Naive thymus-derived CD8-positive, alpha-beta T cell (primary cell): ENCODE measurements around the gene OGFOD2. TPM values are rescaled to one million over a fixed set of nuclear protein-coding genes. Genes with fewer than 3 reads are reported as not detected.
"Not testable (repeated sequence)": the region's sequence is repeated elsewhere in the genome, so short reads cannot be mapped to it uniquely, and the experiment has no call there.

Experiments
- ATAC-seq, 2 donors: fragments of 150-1000 bp; cut with Tn5 transposase in 1 of 2; sonication (Bioruptor Pico), chemical (Tn5 transposase) in 1 of 2; 1 replicate in 1 of 2; 2 replicates in 1 of 2; pipeline ENCODE4 v1.10.0; 2021; ENCODE audit warnings: mild to moderate bottlenecking in 2 of 2, moderate library complexity in 2 of 2
- POLR2A ChIA-PET: fragments of 350-600 bp; sonication (Branson Sonifier 250); formaldehyde crosslinking; loops from one replicate; lab custom pipeline; 2021; ENCODE audit warnings: antibody characterized with exemption; lab: Charles Lee
- DNase-seq, 10 donors: peaks; one replicate each; pipeline versions ENCODE4 v3.0.0 to v3.0.0-alpha.2; 2020 to 2022
- H3K27ac Mint-ChIP-seq, 10 donors: one replicate each; pipeline ENCODE4 v1.8.0; 2020 to 2022; ENCODE audit warnings: mild to moderate bottlenecking in 10 of 10, mixed read lengths in 10 of 10, moderate library complexity in 4 of 10, inconsistent platforms in 1 of 10
- H3K27me3 Mint-ChIP-seq, 5 donors: one replicate each; pipeline ENCODE4 v1.8.0; 2021 to 2022; ENCODE audit warnings: mixed read lengths in 5 of 5
- H3K36me3 Mint-ChIP-seq, 3 donors: one replicate each; pipeline ENCODE4 v1.8.0; 2020 to 2022; ENCODE audit warnings: mixed read lengths in 3 of 3, mild to moderate bottlenecking in 2 of 3, inconsistent platforms in 1 of 3
- H3K4me1 Mint-ChIP-seq, 4 donors: one replicate each; pipeline ENCODE4 v1.8.0; 2021 to 2022; ENCODE audit warnings: mixed read lengths in 4 of 4
- H3K4me3 Mint-ChIP-seq, 10 donors: one replicate each; pipeline ENCODE4 v1.8.0; 2020 to 2022; ENCODE audit warnings: mild to moderate bottlenecking in 10 of 10, mixed read lengths in 10 of 10, moderate library complexity in 6 of 10, inconsistent platforms in 1 of 10
- H3K9me3 Mint-ChIP-seq, 9 donors: one replicate each; pipeline ENCODE4 v1.8.0; 2020 to 2022; ENCODE audit warnings: mixed read lengths in 9 of 9, mild to moderate bottlenecking in 3 of 9, inconsistent platforms in 1 of 9, moderate library complexity in 1 of 9
- polyA plus RNA-seq, 3 donors: library from polyadenylated mRNA; unstranded; fragments of 300-500 nt; fragmentation: Illumina TruSeq; gene quantifications; one replicate each; pipeline ENCODE4 v1.2.3, GENCODE V29; 2021
- total RNA-seq, 8 experiments: library from RNA in 2 of 8; stranded (reverse) in 2 of 8; gene quantifications; one replicate each; pipeline ENCODE4 v1.2.3 and lab custom pipeline; 2021 to 2026

Gene OGFOD2
- total and polyA plus RNA-seq, 5 experiments from 2014 or later: 7.7 to 35.1 (median 15.9) TPM

DNA sequence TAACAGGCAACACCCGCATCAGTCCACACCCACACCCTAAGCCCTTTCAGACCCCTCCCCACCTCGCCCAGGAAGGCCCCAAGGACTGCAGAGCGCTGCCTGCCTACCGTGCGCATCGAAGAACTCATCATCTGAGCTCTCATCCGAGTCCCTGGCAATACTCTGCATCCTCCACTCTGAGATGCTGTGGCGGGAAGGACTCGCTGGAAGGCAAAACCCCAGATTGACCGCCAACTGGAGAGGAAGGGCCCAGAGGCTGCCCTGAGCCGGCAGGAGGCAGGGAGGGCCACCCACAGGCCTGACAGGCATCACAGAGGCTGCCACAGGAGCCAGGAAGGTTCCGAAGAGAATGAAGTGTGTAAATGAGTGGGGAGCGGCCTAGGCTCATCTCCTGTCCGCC lies 29.2 kb downstream of the OGFOD2 start:
- Mint-ChIP-seq H3K27me3 (no peaks in the 10 kb centered on the region), H3K27ac (no peak overlapping the region), H3K4me1 (peaks cover 0 to 3% (median 0%) of the 10 kb centered on the region in 4 donors), H3K4me3 (no peak overlapping the region), H3K36me3 (peaks cover 0 to 33% (median 10%) of the 10 kb centered on the region in 3 donors), H3K9me3 (no peaks in the 10 kb centered on the region)
- POLR2A ChIA-PET: no interaction called here
- no peak for ATAC-seq
- DNase-seq: no peak

DNA sequence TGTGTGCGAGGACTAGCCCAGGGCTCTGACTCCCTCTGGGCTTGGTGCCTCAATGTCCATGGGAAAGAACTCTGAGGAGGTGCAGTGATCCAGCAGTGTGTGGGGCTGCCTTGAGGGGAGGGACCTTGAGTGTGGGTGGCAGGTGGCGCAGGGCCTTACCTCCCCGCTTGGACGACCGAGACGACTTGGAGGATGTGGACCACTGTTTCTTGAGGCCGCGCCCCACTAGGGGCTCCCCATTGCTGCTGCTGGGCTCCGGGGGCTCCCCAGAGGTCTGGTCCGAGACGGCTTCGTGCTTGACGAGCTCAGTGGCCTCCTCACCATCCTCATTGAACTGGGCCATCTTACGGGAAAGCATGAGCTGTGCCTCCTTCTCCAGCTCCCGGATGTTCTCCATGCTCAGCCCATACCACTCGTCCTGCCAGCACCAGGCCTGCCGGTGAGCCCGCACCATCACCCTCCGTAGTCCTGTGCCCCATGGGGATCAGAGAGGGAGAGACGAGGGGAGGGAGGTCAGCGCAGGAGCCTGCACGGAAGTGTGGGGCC lies 30.1 kb downstream of the OGFOD2 start:
- H3K36me3 Mint-ChIP-seq: peaks cover 0 to 35% (median 10%) of the 10 kb centered on the region in 3 donors
- no peak for ATAC-seq
- H3K4me1 Mint-ChIP-seq: peaks cover 0 to 3% (median under 1%) of the 10 kb centered on the region in 4 donors
- H3K27me3 Mint-ChIP-seq: no peaks in the 10 kb centered on the region
- POLR2A ChIA-PET: no interaction called here
- no peak overlapping the region for H3K4me3 Mint-ChIP-seq
- no peaks in the 10 kb centered on the region for H3K9me3 Mint-ChIP-seq
- DNase-seq: peak in 1 of 10 donors; percentile 51
- no peak overlapping the region for H3K27ac Mint-ChIP-seq

DNA sequence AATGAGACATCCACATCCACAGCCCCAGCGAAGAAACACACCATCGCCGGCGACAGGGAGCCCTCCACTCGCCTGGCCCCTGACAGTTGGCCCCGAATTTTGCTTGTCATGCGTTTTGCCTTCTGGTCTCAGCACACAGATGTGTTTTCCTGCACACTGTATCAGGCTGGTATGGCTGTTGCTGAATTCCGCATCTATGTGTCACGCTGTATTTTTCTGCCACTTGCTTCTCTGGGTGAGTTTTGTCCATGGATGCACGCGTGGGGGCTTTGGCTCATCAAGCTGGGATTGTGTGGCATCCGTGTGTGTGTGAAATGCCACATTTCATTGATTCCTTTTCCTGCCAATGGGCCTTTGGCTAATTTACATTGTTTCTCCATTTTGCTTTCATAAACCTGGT lies 31.9 kb downstream of the OGFOD2 start:
- no peak for DNase-seq
- no peaks in the 10 kb centered on the region for H3K9me3 Mint-ChIP-seq
- POLR2A ChIA-PET: interaction anchor here (0.6 kb wide), 1 partner anchor 129 kb away, joined by 4 read pairs; no protein-coding TSS in a partner anchor
- peaks cover 0 to 34% (median 7%) of the 10 kb centered on the region in 3 donors for H3K36me3 Mint-ChIP-seq
- ATAC-seq: no peak
- H3K4me3 Mint-ChIP-seq: no peak overlapping the region
- H3K27me3 Mint-ChIP-seq: no peaks in the 10 kb centered on the region
- peaks cover 0 to 6% (median under 1%) of the 10 kb centered on the region in 4 donors for H3K4me1 Mint-ChIP-seq
- H3K27ac Mint-ChIP-seq: no peak overlapping the region

DNA sequence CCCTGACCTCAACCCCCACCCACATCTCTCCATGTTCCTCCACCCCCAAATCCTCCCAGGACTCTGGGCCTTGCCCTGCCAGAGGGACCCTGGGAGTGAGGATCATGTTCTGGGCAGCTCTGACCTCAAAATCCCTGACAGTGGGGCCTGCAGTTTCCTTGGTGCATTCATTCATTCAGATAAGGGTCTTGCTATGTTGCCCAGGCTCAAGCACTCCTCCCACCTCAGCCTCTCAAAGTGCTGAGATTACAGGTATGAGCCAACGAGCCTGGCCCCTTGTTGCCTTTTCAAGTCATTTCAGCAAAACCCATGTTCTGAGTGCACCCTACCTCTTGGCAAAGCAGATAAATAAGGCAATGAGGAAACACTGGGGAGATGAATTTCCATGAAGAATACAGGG lies 35.1 kb downstream of the OGFOD2 start:
- no peak overlapping the region for H3K27ac Mint-ChIP-seq
- POLR2A ChIA-PET: no interaction called here
- H3K9me3 Mint-ChIP-seq: no peaks in the 10 kb centered on the region
- peaks cover 0 to 38% (median 10%) of the 10 kb centered on the region in 3 donors for H3K36me3 Mint-ChIP-seq
- no peak for ATAC-seq
- no peaks in the 10 kb centered on the region for H3K27me3 Mint-ChIP-seq
- H3K4me1 Mint-ChIP-seq: peaks cover 0 to 6% (median under 1%) of the 10 kb centered on the region in 4 donors
- no peak overlapping the region for H3K4me3 Mint-ChIP-seq
- no peak for DNase-seq

DNA sequence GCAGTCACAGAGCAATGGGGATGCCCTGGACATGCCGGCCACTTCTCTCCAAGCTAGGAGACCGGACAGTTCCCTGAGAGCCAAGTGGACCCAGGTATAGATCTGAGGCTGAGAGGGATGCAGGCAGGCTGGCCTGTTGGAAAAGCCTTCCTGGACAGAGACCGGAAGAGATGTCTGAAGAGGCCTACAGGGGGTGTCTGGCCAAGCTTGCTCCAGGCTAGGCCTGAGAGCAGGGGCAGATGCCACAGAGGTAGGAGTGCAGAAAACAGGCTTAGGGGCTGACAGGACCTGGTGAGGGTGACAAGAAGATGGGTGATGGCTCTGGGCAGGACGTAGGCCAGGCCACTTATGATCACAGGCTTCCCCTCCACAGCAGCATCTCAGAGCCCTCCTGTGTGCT lies 35.6 kb downstream of the OGFOD2 start:
- H3K36me3 Mint-ChIP-seq: peaks cover 0 to 36% (median 10%) of the 10 kb centered on the region in 3 donors
- H3K4me1 Mint-ChIP-seq: peaks cover 2 to 6% (median 4%) of the 10 kb centered on the region in 4 donors
- H3K27ac Mint-ChIP-seq: peak overlapping the region in 1 of 10 donors; percentile 22
- no peaks in the 10 kb centered on the region for H3K9me3 Mint-ChIP-seq
- H3K4me3 Mint-ChIP-seq: peak overlapping the region in 1 of 10 donors; percentile 5
- no peaks in the 10 kb centered on the region for H3K27me3 Mint-ChIP-seq
- POLR2A ChIA-PET: no interaction called here
- ATAC-seq (no peak), DNase-seq (no peak)

DNA sequence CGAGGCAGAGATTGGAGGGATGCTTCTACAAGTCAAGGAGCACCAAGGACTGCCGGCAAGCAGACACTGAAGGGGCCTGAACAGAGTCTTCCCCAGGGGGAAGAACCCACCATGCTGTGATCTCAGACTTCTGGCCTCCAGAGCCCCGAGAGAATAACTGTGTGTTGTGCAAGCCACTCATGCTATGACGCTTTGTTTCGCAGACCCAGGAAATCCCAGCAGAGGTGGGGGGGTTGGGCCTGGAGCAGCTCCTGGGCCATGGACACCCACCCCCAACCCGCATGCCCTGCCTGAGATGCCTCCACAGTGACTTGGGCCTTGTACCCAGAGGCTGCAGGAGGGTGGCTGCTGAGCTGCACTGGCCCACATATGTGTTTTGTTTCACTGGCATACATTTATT lies 36.7 kb downstream of the OGFOD2 start:
- no peak overlapping the region for H3K4me3 Mint-ChIP-seq
- H3K36me3 Mint-ChIP-seq: peaks cover 0 to 37% (median 12%) of the 10 kb centered on the region in 3 donors
- DNase-seq: no peak
- no peak overlapping the region for H3K27ac Mint-ChIP-seq
- POLR2A ChIA-PET: no interaction called here
- H3K4me1 Mint-ChIP-seq: peaks cover 5 to 9% (median 6%) of the 10 kb centered on the region in 4 donors
- ATAC-seq: no peak
- H3K9me3 Mint-ChIP-seq: no peaks in the 10 kb centered on the region
- no peaks in the 10 kb centered on the region for H3K27me3 Mint-ChIP-seq

DNA sequence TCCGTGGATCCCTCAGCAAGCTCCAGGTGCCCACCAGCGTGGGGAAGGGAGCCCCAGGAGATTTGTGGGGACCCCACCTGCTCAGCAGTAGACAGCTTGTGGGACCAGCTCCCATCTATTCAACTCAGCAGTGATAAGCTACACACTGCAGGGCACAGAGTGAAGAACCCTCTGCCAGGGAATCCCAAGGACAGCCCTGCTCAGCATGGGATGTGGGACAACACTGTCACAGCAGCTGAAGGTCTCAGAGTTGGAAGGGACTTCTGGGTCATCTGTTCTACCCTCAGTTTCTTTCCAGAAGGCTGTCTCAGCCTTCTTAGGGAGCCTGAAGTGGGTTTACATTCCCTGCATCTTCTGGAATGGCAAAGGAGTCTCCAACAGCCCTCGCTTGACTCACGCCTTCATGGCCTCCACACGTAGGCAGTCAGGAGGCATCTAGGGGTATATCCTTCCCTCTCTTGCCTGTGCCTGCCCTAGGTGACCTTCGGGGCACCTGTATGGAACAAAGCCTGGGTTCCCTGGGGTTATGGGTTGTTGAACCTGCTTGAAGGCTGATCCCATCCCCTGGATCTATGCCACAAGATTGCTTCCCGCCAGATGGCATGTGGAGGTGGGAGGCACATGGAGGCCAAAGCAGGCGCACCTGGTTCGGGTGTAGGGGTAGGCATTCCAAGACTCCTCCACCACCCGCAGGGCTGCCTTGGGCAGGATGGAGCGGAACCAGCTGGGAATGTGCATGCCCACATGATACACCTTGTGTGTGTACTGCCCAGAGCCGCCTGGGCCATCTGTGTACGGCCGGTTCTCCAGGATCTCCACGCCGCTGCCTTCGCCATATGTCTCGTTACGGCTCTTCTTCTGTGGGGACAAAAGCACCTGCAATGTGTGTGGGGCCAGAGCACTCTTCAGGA lies 38.4 kb downstream of the OGFOD2 start:
- no peak overlapping the region for H3K4me3 Mint-ChIP-seq
- DNase-seq (no peak), ATAC-seq (no peak)
- H3K36me3 Mint-ChIP-seq: peaks cover 0 to 28% (median 9%) of the 10 kb centered on the region in 3 donors
- peaks cover 5 to 15% (median 9%) of the 10 kb centered on the region in 4 donors for H3K4me1 Mint-ChIP-seq
- peak overlapping the region in 1 of 10 donors; percentile 68 for H3K27ac Mint-ChIP-seq
- POLR2A ChIA-PET: no interaction called here
- no peaks in the 10 kb centered on the region for H3K27me3 Mint-ChIP-seq
- no peaks in the 10 kb centered on the region for H3K9me3 Mint-ChIP-seq

DNA sequence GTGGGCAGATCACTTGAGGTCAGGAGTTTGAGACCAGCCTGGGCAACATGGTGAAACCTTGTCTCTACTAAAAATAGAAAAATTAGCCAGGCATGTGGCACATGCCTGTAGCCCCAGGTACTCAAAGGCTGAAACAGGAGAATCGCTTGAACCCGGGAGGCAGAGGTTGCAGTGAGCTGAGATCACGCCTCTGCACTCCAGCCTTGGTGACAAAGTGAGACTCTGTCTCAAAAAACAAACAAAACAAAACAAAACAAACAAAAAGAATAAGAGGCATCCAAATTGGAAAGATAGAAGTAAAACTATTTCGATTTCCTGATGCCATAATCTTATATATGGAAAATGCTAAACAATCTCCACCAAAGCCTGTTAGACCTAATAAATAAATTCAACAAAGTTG lies 39.4 kb downstream of the OGFOD2 start:
- Mint-ChIP-seq H3K36me3 (peaks cover 0 to 25% (median 9%) of the 10 kb centered on the region in 3 donors), H3K4me1 (peaks cover 6 to 23% (median 13%) of the 10 kb centered on the region in 4 donors), H3K27ac (peak overlapping the region in 2 of 10 donors; percentile 32 to 82)
- DNase-seq, H3K4me3 Mint-ChIP-seq, H3K9me3 Mint-ChIP-seq, H3K27me3 Mint-ChIP-seq, ATAC-seq, POLR2A ChIA-PET: not testable (repeated sequence)

DNA sequence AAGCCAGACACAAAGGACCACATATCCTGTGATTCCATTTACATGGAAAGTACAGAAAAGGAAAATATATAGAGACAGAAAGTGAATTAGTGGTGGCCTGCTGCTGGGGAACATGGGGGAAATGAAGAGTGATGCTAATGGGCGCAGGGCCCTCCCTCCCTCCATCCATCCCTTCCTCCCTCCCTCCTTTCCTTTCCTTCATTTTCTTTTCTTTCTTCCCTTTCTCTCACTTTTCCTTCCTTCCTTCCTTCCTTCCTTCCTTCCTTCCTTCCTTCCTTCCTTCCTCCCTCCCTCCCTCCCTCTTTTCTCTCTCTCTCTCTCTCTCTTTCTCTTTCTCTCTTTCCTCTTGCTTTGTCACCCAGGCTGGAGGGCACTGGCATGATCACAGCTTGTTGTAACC lies 42.7 kb downstream of the OGFOD2 start:
- Mint-ChIP-seq H3K36me3 (peaks cover 0 to 8% (median 2%) of the 10 kb centered on the region in 3 donors), H3K4me3 (no peak overlapping the region), H3K27ac (peak overlapping the region in 1 of 10 donors; percentile 31), H3K4me1 (peaks cover 11 to 29% (median 20%) of the 10 kb centered on the region in 4 donors), H3K27me3 (no peaks in the 10 kb centered on the region), H3K9me3 (no peaks in the 10 kb centered on the region)
- POLR2A ChIA-PET: no interaction called here
- no peak for ATAC-seq
- no peak for DNase-seq

DNA sequence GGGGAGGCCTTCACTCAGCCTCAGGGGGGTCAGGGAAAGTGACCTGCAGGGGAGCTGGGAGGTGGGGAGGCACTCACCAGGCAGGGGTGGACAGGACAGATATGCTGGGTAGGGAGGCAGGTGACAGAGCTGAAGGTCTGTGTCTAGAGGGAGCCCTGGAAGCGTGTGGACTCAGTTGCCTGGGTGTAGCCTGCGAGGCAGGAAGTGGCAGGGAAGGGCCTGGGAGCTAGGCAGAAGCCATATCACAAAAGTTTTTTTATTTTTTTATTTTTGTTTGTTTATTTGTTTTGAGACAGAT lies 44.7 kb downstream of the OGFOD2 start:
- no peak for ATAC-seq

DNA sequence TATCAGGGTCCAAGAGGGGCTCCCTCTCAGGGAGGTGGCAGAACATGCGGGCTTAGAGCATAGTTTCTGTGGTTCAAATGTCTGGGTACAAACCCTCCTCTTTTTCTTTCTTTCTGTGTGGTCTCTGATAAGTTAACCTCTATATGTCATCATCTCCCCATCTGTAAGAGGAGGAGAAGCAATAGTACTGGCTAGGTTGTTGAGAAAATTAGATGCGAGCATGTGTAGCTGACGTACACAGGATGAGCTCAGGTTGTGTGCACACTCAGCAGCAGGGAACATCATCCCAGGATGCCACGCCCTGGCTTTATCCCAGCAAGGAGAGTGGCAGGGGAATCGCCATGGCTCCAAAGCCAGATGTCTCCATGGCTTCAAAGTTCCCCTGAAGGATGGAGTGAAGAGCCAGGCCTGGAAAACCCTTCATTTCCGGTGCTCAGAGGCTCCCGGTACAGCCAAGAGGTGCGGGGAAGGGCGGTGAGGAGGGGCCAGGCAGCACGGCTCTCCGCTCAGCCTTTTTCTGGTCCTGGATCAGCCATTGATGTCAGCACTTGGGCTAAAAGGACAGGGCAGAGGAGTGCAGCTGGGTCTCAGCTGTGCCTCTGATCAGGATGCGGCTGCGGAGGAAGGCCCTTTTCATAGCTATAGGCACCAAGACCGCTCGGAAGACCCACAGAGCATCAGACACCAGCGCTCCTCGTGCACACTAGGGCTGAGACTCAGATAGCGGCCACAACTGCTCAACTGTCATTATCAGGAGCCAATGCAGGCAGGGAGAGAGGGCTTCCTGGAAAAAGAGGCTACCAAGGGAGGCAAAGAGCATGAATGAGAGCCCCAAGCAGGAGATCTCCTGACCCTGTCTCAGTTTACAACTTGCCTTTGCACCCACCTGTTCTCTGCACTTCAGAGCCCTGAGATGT lies 46.9 kb downstream of the OGFOD2 start:
- H3K4me1 Mint-ChIP-seq: peaks cover 17 to 45% (median 41%) of the 10 kb centered on the region in 4 donors
- peak in 1 of 10 donors; percentile 31 for DNase-seq
- POLR2A ChIA-PET: no interaction called here
- H3K27me3 Mint-ChIP-seq: no peaks in the 10 kb centered on the region
- peaks cover 0 to 9% (median 0%) of the 10 kb centered on the region in 3 donors for H3K36me3 Mint-ChIP-seq
- H3K9me3 Mint-ChIP-seq: no peaks in the 10 kb centered on the region
- no peak overlapping the region for H3K4me3 Mint-ChIP-seq
- peak overlapping the region in 4 of 10 donors; percentile 11 to 74 (median 66) for H3K27ac Mint-ChIP-seq
- ATAC-seq: no peak

More for the DNA sequence above, 44.7 kb downstream of the OGFOD2 start:
- peaks cover 0 to 11% (median 2%) of the 10 kb centered on the region in 3 donors for H3K36me3 Mint-ChIP-seq
- no peak overlapping the region for H3K4me3 Mint-ChIP-seq
- peak overlapping the region in 6 of 10 donors; percentile 47 to 92 (median 66) for H3K27ac Mint-ChIP-seq
- H3K27me3 Mint-ChIP-seq: no peaks in the 10 kb centered on the region
- POLR2A ChIA-PET: interaction anchor here (0.6 kb wide), 1 partner anchor 96 kb away, joined by 3 read pairs; no protein-coding TSS in a partner anchor
- no peaks in the 10 kb centered on the region for H3K9me3 Mint-ChIP-seq
- DNase-seq: peak in 1 of 10 donors; percentile 56
- H3K4me1 Mint-ChIP-seq: peaks cover 14 to 36% (median 32%) of the 10 kb centered on the region in 4 donors

DNA sequence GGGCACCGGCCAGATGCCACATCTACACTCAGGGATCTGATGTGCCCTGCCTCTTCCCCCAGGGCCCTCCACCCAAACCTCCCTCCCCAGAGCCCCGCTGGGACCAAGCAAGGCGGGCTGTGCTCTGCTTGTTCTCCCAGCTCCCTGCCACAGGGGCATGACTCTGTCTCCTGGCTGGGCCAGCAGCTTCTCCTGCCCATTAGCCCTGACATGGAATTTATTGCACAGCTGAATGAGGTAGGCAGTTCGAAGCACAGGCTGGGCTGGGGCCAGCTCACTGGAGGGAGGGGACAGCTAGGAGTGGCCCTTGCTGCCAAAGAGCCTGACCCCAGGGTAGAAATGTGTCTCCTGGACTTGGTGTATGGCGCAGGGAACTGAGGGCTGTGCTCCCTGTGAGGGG lies 47.8 kb downstream of the OGFOD2 start:
- H3K27me3 Mint-ChIP-seq: no peaks in the 10 kb centered on the region
- no peak overlapping the region for H3K4me3 Mint-ChIP-seq
- peaks cover 19 to 44% (median 39%) of the 10 kb centered on the region in 4 donors for H3K4me1 Mint-ChIP-seq
- H3K9me3 Mint-ChIP-seq: no peaks in the 10 kb centered on the region
- H3K36me3 Mint-ChIP-seq: peaks cover 0 to 17% (median 0%) of the 10 kb centered on the region in 3 donors
- peak overlapping the region in 1 of 10 donors; percentile 8 for H3K27ac Mint-ChIP-seq
- POLR2A ChIA-PET: no interaction called here
- ATAC-seq: no peak
- DNase-seq: peak in 1 of 10 donors; percentile 23
